ENCODE results near the gene NRSN1.
"Not testable (repeated sequence)": the region's sequence is repeated elsewhere in the genome, so short reads cannot be mapped to it uniquely, and the experiment has no call there.

NRSN1 gene

GRCh38 chr6:24125980-24126379 is at the start of gene NRSN1:
TSS of gene NRSN1 (plus strand) at chr6:24126215. CDS start at chr6:24134328, 8,113 bp downstream.
- peak; percentile 74 to 77 for DNase-seq

- DNase-seq, result no peak
These were observed 47.8 kb upstream of the NRSN1 start for GRCh38 chr6:24078200-24078599.

GRCh38 chr6:24079076-24079475 is 46.9 kb upstream of the NRSN1 start:
- no peak for DNase-seq

GRCh38 chr6:24080711-24081110 is 45.3 kb upstream of the NRSN1 start:
- DNase-seq, result no peak

- no peak for DNase-seq
These were observed 36.3 kb upstream of the NRSN1 start for GRCh38 chr6:24089736-24090135.

- DNase-seq, result no peak
These were observed 33.6 kb upstream of the NRSN1 start for GRCh38 chr6:24092407-24092806.

- DNase-seq, result no peak
These were observed 32.6 kb upstream of the NRSN1 start for GRCh38 chr6:24093381-24093780.

- DNase-seq, result no peak
These were observed 26.8 kb upstream of the NRSN1 start for GRCh38 chr6:24099181-24099580.

- DNase-seq, result no peak
These were observed 25.8 kb upstream of the NRSN1 start for GRCh38 chr6:24100024-24100769.

GRCh38 chr6:24100770-24101155 is 25.3 kb upstream of the NRSN1 start:
- DNase-seq, result no peak

GRCh38 chr6:24105191-24105590 is 20.8 kb upstream of the NRSN1 start:
- no peak for DNase-seq

- no peak for DNase-seq
These were observed 19.7 kb upstream of the NRSN1 start for GRCh38 chr6:24106291-24106690.

- DNase-seq, result no peak
These were observed 18.7 kb upstream of the NRSN1 start for GRCh38 chr6:24107294-24107693.

GRCh38 chr6:24108056-24108455 is 18.0 kb upstream of the NRSN1 start:
- no peak for DNase-seq

- no peak for DNase-seq
These were observed 15.6 kb upstream of the NRSN1 start for GRCh38 chr6:24110417-24110816.

- DNase-seq, result no peak
These were observed 12.1 kb upstream of the NRSN1 start for GRCh38 chr6:24113891-24114290.

- DNase-seq, result no peak
These were observed 9.0 kb upstream of the NRSN1 start for GRCh38 chr6:24117021-24117420.

GRCh38 chr6:24122139-24122538 is 3.9 kb upstream of the NRSN1 start:
- DNase-seq, result no peak

GRCh38 chr6:24126586-24127192 is 674 bp downstream of the NRSN1 start:
- DNase-seq, result no peak

GRCh38 chr6:24127316-24127715 is 1.3 kb downstream of the NRSN1 start:
- no peak for DNase-seq

- no peak for DNase-seq
These were observed 5.7 kb downstream of the NRSN1 start for GRCh38 chr6:24131751-24132150.

GRCh38 chr6:24139080-24139479 is 13.1 kb downstream of the NRSN1 start:
- no peak for DNase-seq

GRCh38 chr6:24139639-24140038 is 13.6 kb downstream of the NRSN1 start:
- no peak for DNase-seq

GRCh38 chr6:24140591-24140990 is 14.6 kb downstream of the NRSN1 start:
- no peak for DNase-seq

- DNase-seq, result not testable (repeated sequence)
These were observed 16.7 kb downstream of the NRSN1 start for GRCh38 chr6:24142733-24143132.
